ENCODE data around the gene ENTPD2. TPM values are rescaled to one million over a fixed set of nuclear protein-coding genes. Genes with fewer than 3 reads are reported as not detected.

The ENTPD2 gene
- total RNA-seq, 1 experiment from 2014 or later: not detected

DNA sequence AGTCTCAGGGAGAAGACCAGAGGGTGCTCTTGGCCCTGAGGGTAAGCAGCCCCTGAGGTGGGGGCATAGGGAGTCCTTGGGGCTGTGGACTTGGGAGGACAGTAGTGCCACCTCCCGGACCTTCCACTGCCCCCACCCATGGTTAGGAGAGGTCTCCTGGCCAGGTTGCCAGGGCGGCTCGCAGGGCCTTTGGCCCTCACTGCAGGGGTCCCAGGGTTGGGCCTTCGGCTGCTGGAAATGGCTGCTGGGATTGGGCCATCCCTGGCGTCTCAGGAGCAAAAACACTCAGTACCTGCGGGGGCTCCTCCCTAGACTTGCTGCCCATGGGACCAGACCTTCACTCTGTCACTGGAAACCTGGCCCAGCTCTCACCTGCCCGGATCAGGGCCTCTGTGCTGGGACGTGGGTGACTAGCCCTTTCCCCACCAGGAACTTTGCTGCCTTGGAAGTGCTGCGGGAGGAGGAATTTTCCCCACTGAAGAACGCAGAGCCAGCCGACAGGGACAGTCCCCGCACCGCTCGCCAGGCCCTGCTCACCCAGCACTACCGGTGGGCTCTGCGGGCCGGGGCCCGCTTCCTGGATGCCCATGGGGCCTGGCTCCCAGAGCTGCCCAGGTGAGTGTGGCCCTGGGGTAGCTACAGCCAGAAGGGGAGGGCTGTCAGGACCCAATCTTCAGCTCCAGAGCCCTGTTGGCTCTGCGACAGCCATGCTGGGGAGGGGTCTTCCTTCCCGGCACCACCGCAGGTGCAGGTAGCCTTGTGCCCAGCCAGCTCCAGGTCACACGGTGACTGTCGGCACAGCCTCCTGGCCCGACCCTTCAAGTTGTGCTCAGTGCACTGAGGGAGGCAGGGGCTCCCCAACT is 26.6 kb upstream of the ENTPD2 start:
- no peak for DNase-seq (ENCODE audit: low read depth)

DNA sequence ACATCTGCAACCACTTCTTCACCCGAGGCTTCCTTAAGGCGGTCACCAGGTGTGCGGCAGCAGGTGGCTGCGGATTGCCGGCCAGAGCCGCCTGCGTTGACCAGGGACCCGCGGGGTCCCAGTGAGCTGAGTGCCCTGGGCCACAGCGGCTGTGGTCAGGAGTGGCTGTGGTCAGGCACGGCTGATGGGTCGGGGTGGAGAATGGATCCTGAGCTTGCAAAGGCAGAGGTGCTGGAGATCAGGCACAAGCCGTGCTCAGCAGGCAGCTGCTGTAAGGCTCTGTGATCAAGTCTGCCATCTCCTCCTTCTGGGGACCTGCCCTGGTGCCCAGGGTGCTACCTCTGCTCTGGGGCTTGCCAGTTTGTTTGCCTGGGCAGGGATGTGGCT is 25.5 kb upstream of the ENTPD2 start:
- no peak for DNase-seq (ENCODE audit: low read depth)

DNA sequence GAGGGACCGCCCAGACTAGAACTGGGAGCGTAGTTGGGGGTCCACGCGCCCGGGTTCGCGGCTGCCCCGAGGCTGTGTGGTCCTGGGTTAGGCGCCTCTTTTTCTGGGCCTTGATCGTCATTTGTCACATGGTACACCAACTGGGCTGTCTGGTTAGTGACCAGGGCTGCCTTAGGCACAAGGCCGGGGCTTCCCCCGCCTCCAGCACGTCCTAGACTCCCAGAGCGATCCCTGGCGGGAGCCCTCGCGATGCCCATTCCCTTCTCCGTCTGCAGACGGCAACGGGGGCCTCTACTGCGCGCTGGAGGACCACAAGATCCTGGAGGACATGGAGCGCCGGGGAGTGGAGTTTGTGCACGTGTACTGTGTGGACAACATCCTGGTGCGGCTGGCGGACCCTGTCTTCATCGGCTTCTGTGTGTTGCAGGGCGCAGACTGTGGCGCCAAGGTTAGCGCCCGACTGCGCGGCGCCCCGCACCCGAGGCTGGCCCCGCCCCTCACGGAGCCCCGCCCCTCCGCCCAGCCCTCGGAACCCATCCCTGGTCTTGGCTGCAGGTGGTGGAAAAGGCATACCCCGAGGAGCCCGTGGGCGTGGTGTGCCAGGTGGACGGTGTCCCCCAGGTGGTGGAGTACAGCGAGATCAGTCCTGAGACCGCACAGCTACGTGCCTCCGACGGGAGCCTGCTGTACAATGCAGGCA is 25.0 kb upstream of the ENTPD2 start:
- DNase-seq (ENCODE audit: low read depth): no peak

DNA sequence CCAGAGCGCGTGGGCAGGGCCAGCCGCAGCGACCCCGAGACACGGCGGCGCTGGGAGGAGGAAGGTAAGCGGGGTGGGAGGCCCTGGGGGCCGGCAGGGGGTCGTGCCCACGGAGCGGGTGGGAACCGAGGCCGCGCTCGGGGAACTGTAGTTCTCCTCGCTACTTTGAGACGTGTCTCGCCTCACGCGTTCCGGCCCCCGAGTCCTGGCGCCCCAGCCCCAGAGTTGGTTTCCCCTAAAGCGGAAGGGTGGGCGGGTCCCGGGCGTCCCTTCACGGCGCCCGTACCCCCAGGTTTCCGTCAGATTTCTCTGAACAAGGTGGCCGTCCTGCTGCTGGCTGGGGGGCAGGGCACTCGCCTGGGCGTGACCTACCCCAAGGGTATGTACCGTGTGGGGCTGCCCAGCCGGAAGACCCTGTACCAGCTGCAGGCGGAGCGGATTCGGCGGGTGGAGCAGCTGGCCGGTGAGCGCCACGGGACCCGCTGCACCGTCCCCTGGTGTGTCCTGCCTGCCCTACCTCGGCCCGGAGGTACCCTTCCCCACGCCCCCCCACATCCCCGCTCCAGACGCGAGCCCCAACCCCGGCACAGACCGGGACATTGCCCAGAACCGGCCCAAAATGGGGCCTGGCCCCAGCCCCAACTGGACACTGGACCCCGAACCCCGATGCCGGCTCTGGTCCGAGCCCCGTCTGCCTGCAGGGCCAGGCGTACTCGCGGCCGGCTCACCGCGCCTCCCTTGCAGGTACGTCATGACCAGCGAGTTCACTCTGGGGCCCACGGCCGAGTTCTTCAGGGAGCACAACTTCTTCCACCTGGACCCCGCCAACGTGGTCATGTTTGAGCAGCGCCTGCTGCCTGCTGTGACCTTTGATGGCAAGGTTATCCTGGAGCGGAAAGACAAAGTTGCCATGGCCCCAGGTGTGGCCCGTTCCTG is 24.2 kb upstream of the ENTPD2 start:
- no peak for DNase-seq (ENCODE audit: low read depth)

DNA sequence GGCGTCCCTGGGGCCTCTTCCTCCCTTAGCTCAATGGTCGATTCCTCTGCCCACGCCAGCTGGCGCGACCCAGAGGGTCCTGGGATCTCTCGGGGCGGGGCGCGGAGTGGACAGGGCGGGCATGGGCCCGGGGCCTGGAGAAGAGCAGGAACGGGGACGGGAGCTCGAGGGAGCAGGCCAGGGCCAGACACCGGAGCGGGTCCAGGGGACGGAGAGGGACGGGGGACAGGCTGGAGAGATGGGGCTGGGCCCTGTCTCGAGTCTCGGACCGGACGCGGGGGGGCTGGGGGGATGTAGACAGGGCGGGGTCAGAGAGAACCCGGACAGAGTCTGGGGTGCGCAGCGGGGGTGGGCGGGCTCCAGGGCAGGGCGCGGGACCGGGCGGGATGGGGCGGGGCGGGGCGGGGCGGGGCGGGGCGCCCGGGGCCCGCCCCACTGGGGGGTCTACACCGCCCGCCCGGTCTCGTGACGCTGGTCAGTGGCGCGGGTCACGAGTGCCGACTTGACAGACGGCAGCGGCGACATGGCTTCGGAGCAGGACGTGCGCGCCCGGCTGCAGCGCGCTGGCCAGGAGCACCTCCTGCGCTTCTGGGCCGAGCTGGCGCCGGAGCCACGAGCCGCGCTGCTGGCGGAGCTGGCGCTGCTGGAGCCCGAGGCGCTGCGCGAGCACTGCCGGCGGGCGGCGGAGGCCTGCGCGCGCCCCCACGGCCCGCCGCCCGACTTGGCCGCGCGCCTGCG is 23.3 kb upstream of the ENTPD2 start, which contains the start of gene UAP1L1:
UAP1L1 (plus strand) TSS at position 508 of the 738 bp plus-strand sequence; CDS start at position 524, 16 bp downstream.
- DNase-seq (ENCODE audit: low read depth): no peak

GRCh38 chr9:137076636-137077009 is 22.8 kb upstream of the ENTPD2 start:
- DNase-seq (ENCODE audit: low read depth): no peak

DNA sequence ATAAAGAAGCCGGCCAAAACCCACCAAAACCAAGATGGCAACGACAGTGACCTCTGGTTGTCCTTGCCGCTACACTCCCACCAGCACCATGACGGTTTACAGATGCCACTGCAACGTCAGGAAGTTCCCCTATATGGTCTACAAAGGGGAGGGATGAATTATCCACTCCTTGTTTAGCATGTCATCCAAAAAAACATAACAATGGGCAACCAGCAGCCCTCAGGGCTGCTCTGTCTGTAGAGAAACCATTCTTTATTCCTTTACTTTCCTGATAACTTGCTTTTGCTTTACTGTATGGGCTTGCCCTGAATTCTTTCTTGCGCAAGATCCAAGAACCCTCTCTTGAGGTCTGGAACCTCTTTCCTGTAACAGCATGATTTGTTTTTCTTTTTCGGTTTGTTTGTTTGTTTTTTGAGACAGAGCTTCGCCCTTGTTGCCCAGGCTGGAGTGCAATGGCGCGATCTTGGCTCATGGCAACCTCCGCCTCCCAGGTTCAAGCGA is 21.5 kb upstream of the ENTPD2 start:
- no peak for DNase-seq (ENCODE audit: low read depth)

DNA sequence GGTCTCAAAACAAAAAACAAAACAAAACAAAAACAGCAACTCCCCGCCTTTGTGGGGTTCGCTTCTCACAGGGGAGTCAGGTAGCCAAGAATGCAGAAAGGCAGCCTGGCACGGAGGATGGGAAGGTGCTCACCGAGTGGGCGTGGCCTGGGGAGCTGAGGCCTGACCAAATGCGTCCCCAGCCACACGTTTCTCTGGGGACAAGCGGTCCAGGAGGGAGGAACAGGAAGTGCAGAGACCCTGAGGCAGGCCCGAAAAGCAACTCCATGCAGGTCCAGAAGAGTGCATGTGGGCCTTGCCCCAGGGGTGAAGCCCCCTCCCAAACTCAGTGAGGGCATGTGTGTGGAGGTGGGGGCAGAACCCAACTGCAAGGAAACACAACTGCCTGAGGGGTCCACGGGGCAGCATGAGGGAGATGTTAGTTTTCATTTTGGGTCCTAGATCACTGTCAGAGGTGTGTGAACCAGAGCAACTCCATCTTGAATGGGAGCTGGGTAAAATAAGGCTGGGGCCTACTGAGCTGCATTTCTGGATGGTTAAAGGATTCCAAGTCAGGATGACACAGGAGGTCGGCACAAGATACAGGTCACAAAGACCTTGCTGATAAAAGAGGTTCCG is 20.9 kb upstream of the ENTPD2 start:
- DNase-seq (ENCODE audit: low read depth): no peak

- no peak for DNase-seq (ENCODE audit: low read depth)
Observed at GRCh38 chr9:137073992-137074399, 20.1 kb upstream of the ENTPD2 start.

DNA sequence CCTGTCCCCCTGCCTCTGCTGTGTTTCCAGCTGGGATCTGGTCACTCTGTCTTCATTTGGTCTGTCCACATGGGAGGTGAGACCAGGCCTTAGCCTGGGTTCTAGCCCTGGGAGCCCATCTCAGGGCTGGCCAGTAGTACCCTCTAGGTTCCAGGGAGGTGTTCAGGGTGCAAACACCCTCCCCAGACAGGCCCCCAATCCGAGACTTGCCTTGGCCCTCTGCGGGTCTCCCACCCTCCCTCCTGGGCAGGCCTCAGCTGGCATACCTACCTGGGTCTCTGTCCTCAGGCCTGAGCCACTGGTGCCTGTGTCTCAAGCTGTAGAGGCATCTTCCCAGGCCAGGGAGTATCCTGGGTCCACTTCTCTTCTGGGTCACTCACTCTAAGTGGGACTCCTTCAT is 17.4 kb upstream of the ENTPD2 start:
- no peak for DNase-seq (ENCODE audit: low read depth)

- no peak for DNase-seq (ENCODE audit: low read depth)
Observed at GRCh38 chr9:137070906-137071275, 17.0 kb upstream of the ENTPD2 start.

GRCh38 chr9:137070201-137070905 is 16.5 kb upstream of the ENTPD2 start, which contains the start of gene SAPCD2:
Gene SAPCD2, minus strand, starts transcription at chr9:137070557. Its CDS starts 97 bp downstream, at chr9:137070460.
- DNase-seq (ENCODE audit: low read depth): peak; percentile 95

DNA sequence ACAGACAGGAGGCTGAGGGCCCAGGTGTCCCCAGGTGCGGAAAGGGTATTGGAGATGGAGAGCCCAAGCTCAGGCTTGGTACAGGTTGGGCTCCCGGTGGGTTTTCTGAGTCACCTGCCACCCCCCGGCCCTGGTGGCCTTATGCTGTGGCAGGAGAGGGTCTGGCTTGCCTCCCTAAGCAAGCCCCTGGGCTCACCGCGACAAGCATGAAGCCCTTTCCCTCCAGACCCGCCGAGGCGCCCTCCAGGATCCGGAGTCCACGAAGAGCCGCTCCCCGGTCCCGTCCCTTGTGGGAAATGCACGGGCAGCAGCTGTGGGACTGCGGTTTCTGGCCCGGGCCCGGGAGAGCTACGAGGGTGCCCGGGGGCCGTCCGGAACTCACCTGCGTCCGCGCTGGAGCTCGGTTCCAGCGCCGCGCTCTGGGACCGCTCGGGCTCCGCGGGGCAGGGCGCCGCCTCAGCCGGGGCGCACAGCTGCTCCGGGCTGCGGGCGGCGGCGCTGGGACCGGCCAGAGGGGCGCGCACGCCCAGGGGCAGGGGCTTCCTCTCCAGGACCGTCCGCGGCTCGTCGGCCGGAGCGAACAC is 15.7 kb upstream of the ENTPD2 start:
- DNase-seq (ENCODE audit: low read depth): no peak

DNA sequence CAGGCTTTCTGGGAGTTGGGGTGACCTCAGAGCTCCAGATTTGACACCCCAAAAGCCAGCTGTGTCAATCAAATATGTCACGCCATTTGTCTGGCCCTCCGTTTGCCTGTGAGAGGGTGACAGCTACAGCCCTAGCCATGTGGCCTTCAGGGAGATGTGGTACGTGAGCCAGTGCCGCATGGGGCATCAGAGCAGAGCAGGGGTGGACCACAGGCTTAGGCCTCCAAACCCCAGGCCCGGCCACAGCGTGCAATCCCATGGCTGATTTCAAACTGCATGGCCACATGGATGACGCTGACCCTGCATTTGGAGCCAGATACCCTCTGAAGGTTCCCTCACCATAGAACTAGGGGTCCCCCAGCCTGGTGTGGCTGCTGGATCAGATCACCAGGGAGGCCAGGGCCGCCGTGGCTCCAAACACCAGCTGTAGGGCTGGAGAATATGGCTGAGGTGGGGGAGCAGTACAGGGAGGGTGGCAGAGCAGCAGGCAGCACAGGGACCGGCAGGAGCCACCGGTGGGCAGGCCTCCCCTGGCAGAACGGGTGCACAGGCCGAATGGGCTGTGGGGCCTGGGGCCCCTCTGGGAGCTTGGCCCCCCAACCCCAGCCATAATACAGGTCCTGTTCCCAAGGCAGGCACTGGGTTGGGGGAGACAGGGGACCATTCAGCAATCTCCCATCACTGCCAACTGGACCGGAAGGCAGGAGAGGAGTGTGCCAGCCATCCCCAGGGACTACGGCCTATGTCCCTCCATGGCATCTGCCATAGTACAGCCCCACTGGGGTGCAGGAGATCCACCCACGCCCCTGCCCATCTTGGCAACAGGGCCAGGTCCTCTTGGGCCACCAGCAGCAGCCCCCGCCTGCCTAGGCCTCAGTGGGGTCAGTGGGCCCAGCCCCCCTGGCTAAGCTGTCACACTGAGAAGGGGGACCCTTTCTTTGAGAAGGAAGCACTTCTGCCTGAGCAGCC is 15.0 kb upstream of the ENTPD2 start:
- DNase-seq (ENCODE audit: low read depth): no peak

- DNase-seq (ENCODE audit: low read depth): peak; percentile 74
Observed at GRCh38 chr9:137067860-137068538, 14.1 kb upstream of the ENTPD2 start.

GRCh38 chr9:137066096-137066861 is 12.4 kb upstream of the ENTPD2 start:
- DNase-seq (ENCODE audit: low read depth): no peak

All from HT1080 (cell line).